GM23338 (cell line): Measurements from ENCODE around the gene ICOS. TPM values are rescaled to one million over a fixed set of nuclear protein-coding genes. Genes with fewer than 3 reads are reported as not detected.

ENCODE experiments used
- ATAC-seq: fragments of 200-7000 bp; cut with Tn5 transposase; 3 replicates; pipeline ENCODE4 v1.9.1; 2020
- DNase-seq: peaks from one replicate; pipeline ENCODE4 v3.0.0-alpha.2; 2015; ENCODE audit warnings: low spot score
- H2AFZ ChIP-seq: fragments of 200-600 bp; sonication (generic); 2 replicates; pipeline ENCODE4 v1.8.0; 2016; ENCODE audit warnings: antibody characterized with exemption, mild to moderate bottlenecking, moderate library complexity
- H3F3A ChIP-seq: fragments of 200-600 bp; sonication (generic); replicated peaks from 2 replicates; pipeline ENCODE4 v1.8.0; 2017; ENCODE audit warnings: antibody characterized with exemption, mixed run types, low read depth
- H3K27ac ChIP-seq: fragments of 200-600 bp; sonication (generic); 2 replicates; pipeline ENCODE4 v1.6.1; 2016; ENCODE audit warnings: low read depth
- H3K27me3 ChIP-seq: fragments of 200-600 bp; sonication (generic); 2 replicates; pipeline ENCODE4 v1.8.0; 2016; ENCODE audit warnings: mild to moderate bottlenecking, mixed run types, moderate library complexity; ENCODE audit not compliant: insufficient read depth
- H3K36me3 ChIP-seq: fragments of 200-600 bp; sonication (generic); 2 replicates; pipeline ENCODE4 v1.8.0; 2016; ENCODE audit warnings: mild to moderate bottlenecking; ENCODE audit not compliant: insufficient read depth
- H3K4me1 ChIP-seq: fragments of 200-600 bp; sonication (generic); 2 replicates; pipeline ENCODE4 v1.8.0; 2016; ENCODE audit warnings: mild to moderate bottlenecking, moderate library complexity; ENCODE audit not compliant: insufficient read depth
- H3K4me2 ChIP-seq: fragments of 200-600 bp; sonication (generic); 2 replicates; pipeline ENCODE4 v1.7.1; 2017; ENCODE audit warnings: mixed run types
- H3K4me3 ChIP-seq: fragments of 200-600 bp; sonication (generic); 2 replicates; pipeline ENCODE4 v1.6.1; 2016; ENCODE audit warnings: mixed run types
- H3K79me2 ChIP-seq: fragments of 200-600 bp; sonication (generic); replicated peaks from 2 replicates; pipeline ENCODE4 v1.8.0; 2017; ENCODE audit warnings: mild to moderate bottlenecking; ENCODE audit not compliant: insufficient read depth
- H3K9me2 ChIP-seq: fragments of 200-600 bp; sonication (generic); 2 replicates; pipeline ENCODE4 v1.8.0; 2017; ENCODE audit not compliant: insufficient read depth
- H4K20me1 ChIP-seq: fragments of 200-600 bp; sonication (generic); replicated peaks from 2 replicates; pipeline ENCODE4 v1.8.0; 2017; ENCODE audit warnings: mild to moderate bottlenecking; ENCODE audit not compliant: insufficient read depth
- H3K27ac Mint-ChIP-seq: 2 replicates; pipeline ENCODE4 v1.8.0; 2020; ENCODE audit warnings: inconsistent platforms, mild to moderate bottlenecking, moderate library complexity, mixed read lengths
- H3K27me3 Mint-ChIP-seq: 3 replicates; pipeline ENCODE4 v1.8.0; 2022; ENCODE audit warnings: low read depth, mild to moderate bottlenecking, moderate library complexity, mixed read lengths, inconsistent platforms; ENCODE audit not compliant: insufficient read depth, poor library complexity
- H3K36me3 Mint-ChIP-seq: 3 replicates; pipeline ENCODE4 v1.8.0; 2021; ENCODE audit warnings: low read depth, mild to moderate bottlenecking, inconsistent platforms, moderate library complexity, mixed read lengths
- H3K4me1 Mint-ChIP-seq: 3 replicates; pipeline ENCODE4 v1.8.0; 2020; ENCODE audit warnings: mild to moderate bottlenecking, inconsistent platforms, mixed read lengths
- H3K4me3 Mint-ChIP-seq: 3 replicates; pipeline ENCODE4 v1.8.0; 2021; ENCODE audit warnings: moderate library complexity, mild to moderate bottlenecking, inconsistent platforms, mixed read lengths
- H3K9me3 Mint-ChIP-seq: 3 replicates; pipeline ENCODE4 v1.8.0; 2020; ENCODE audit warnings: moderate library complexity, mild to moderate bottlenecking, inconsistent platforms, mixed read lengths
- EZH2 ChIP-seq: fragments of 200-600 bp; sonication (generic); IDR thresholded peaks from one replicate; pipeline ENCODE4 v1.8.0; 2017; ENCODE audit warnings: antibody characterized with exemption, mild to moderate bottlenecking, low read depth; ENCODE audit not compliant: unreplicated experiment
- JUNB ChIP-seq: IDR thresholded peaks from one replicate; pipeline ENCODE4 v1.6.1; 2016; ENCODE audit warnings: antibody characterized with exemption; ENCODE audit not compliant: unreplicated experiment
- POLR2AphosphoS5 ChIP-seq: IDR thresholded peaks from 2 replicates; pipeline ENCODE4 v1.6.1; 2016; ENCODE audit warnings: antibody characterized with exemption, low read depth
- polyA plus RNA-seq: library from polyadenylated mRNA; unstranded; fragments of >200 nt; fragmentation: Nextera tagmentation; extraction: Ambion mirVana; gene quantifications from 2 replicates; pipeline ENCODE4 v1.2.1, GENCODE V29; 2016
- total RNA-seq: library from RNA; depleted of rRNA; stranded (reverse); fragments of >200 nt; shearing (Covaris generic); gene quantifications from 2 replicates; pipeline ENCODE4 v1.2.3, GENCODE V29; 2014
- TF ChIP-seq, protein P1 (sequence below): IDR thresholded peaks from 2 replicates; pipeline ENCODE4 v1.6.1; 2016; ENCODE audit warnings: antibody characterized with exemption
- TF ChIP-seq, protein P2 (sequence below): fragments of 250-450 bp; sonication (Bioruptor Pico); IDR thresholded peaks from 2 replicates; pipeline ENCODE4 v1.5.0; 2020; ENCODE audit warnings: mild to moderate bottlenecking, moderate library complexity
- TF ChIP-seq, protein P3 (sequence below): IDR thresholded peaks from one replicate; pipeline ENCODE4 v1.6.1; 2018; ENCODE audit warnings: antibody characterized with exemption; ENCODE audit not compliant: unreplicated experiment

The ICOS gene
- total and polyA plus RNA-seq, 2 experiments from 2014 or later: not detected

DNA sequence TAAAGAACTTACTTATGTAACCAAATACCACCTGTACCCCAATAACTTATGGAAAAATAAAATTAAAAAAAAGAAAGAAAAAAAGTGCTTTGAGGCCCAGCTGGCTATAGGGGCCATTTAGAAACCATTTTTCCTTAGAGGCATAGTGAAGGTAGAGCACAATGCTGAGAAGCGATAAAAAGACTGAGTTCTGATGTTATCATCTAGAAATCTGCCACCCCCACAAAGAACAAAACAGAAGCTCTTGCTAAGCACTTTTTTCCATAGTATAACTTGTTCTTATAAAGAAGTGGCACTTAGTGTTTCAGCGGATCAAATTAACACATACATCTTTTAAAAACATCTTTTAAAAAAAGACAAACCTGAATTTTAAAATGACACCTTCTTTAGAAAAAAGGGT, 51.4 kb downstream of the ICOS start:
- Histone ChIP-seq H4K20me1 (no peaks in the 10 kb centered on the region), H2AFZ (no peak overlapping the region), H3K4me1 (no peaks in the 10 kb centered on the region), H3K9me2 (no peaks in the 10 kb centered on the region), H3K79me2 (no peaks in the 10 kb centered on the region), H3K4me3 (no peak overlapping the region), H3K27ac (no peak overlapping the region), H3F3A (no peaks in the 10 kb centered on the region), H3K27me3 (no peaks in the 10 kb centered on the region), H3K36me3 (no peaks in the 10 kb centered on the region), H3K4me2 (no peak overlapping the region)
- no peak for DNase-seq
- ATAC-seq: no peak
- Mint-ChIP-seq H3K27ac (no peak overlapping the region), H3K9me3 (no peaks in the 10 kb centered on the region), H3K4me3 (no peak overlapping the region), H3K36me3 (no peaks in the 10 kb centered on the region), H3K27me3 (peaks cover 3% of the 10 kb centered on the region), H3K4me1 (no peaks in the 10 kb centered on the region)
- TF ChIP-seq, protein P1, sequence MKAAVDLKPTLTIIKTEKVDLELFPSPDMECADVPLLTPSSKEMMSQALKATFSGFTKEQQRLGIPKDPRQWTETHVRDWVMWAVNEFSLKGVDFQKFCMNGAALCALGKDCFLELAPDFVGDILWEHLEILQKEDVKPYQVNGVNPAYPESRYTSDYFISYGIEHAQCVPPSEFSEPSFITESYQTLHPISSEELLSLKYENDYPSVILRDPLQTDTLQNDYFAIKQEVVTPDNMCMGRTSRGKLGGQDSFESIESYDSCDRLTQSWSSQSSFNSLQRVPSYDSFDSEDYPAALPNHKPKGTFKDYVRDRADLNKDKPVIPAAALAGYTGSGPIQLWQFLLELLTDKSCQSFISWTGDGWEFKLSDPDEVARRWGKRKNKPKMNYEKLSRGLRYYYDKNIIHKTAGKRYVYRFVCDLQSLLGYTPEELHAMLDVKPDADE: no peak
- no peak for TF ChIP-seq JUNB
- TF ChIP-seq, protein P2, sequence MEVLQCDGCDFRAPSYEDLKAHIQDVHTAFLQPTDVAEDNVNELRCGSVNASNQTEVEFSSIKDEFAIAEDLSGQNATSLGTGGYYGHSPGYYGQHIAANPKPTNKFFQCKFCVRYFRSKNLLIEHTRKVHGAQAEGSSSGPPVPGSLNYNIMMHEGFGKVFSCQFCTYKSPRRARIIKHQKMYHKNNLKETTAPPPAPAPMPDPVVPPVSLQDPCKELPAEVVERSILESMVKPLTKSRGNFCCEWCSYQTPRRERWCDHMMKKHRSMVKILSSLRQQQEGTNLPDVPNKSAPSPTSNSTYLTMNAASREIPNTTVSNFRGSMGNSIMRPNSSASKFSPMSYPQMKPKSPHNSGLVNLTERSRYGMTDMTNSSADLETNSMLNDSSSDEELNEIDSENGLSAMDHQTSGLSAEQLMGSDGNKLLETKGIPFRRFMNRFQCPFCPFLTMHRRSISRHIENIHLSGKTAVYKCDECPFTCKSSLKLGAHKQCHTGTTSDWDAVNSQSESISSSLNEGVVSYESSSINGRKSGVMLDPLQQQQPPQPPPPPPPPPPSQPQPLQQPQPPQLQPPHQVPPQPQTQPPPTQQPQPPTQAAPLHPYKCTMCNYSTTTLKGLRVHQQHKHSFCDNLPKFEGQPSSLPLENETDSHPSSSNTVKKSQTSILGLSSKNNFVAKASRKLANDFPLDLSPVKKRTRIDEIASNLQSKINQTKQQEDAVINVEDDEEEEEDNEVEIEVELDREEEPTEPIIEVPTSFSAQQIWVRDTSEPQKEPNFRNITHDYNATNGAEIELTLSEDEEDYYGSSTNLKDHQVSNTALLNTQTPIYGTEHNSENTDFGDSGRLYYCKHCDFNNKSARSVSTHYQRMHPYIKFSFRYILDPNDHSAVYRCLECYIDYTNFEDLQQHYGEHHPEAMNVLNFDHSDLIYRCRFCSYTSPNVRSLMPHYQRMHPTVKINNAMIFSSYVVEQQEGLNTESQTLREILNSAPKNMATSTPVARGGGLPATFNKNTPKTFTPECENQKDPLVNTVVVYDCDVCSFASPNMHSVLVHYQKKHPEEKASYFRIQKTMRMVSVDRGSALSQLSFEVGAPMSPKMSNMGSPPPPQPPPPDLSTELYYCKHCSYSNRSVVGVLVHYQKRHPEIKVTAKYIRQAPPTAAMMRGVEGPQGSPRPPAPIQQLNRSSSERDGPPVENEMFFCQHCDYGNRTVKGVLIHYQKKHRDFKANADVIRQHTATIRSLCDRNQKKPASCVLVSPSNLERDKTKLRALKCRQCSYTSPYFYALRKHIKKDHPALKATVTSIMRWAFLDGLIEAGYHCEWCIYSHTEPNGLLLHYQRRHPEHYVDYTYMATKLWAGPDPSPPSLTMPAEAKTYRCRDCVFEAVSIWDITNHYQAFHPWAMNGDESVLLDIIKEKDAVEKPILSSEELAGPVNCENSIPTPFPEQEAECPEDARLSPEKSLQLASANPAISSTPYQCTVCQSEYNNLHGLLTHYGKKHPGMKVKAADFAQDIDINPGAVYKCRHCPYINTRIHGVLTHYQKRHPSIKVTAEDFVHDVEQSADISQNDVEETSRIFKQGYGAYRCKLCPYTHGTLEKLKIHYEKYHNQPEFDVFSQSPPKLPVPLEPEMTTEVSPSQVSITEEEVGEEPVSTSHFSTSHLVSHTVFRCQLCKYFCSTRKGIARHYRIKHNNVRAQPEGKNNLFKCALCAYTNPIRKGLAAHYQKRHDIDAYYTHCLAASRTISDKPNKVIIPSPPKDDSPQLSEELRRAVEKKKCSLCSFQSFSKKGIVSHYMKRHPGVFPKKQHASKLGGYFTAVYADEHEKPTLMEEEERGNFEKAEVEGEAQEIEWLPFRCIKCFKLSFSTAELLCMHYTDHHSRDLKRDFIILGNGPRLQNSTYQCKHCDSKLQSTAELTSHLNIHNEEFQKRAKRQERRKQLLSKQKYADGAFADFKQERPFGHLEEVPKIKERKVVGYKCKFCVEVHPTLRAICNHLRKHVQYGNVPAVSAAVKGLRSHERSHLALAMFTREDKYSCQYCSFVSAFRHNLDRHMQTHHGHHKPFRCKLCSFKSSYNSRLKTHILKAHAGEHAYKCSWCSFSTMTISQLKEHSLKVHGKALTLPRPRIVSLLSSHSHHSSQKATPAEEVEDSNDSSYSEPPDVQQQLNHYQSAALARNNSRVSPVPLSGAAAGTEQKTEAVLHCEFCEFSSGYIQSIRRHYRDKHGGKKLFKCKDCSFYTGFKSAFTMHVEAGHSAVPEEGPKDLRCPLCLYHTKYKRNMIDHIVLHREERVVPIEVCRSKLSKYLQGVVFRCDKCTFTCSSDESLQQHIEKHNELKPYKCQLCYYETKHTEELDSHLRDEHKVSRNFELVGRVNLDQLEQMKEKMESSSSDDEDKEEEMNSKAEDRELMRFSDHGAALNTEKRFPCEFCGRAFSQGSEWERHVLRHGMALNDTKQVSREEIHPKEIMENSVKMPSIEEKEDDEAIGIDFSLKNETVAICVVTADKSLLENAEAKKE (CRISPR knock-in tag): no peak
- TF ChIP-seq, protein P3, sequence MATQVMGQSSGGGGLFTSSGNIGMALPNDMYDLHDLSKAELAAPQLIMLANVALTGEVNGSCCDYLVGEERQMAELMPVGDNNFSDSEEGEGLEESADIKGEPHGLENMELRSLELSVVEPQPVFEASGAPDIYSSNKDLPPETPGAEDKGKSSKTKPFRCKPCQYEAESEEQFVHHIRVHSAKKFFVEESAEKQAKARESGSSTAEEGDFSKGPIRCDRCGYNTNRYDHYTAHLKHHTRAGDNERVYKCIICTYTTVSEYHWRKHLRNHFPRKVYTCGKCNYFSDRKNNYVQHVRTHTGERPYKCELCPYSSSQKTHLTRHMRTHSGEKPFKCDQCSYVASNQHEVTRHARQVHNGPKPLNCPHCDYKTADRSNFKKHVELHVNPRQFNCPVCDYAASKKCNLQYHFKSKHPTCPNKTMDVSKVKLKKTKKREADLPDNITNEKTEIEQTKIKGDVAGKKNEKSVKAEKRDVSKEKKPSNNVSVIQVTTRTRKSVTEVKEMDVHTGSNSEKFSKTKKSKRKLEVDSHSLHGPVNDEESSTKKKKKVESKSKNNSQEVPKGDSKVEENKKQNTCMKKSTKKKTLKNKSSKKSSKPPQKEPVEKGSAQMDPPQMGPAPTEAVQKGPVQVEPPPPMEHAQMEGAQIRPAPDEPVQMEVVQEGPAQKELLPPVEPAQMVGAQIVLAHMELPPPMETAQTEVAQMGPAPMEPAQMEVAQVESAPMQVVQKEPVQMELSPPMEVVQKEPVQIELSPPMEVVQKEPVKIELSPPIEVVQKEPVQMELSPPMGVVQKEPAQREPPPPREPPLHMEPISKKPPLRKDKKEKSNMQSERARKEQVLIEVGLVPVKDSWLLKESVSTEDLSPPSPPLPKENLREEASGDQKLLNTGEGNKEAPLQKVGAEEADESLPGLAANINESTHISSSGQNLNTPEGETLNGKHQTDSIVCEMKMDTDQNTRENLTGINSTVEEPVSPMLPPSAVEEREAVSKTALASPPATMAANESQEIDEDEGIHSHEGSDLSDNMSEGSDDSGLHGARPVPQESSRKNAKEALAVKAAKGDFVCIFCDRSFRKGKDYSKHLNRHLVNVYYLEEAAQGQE: no peak
- no peak for TF ChIP-seq POLR2AphosphoS5
- no peak for TF ChIP-seq EZH2
